HG03025 (cell line): Measurements from ENCODE around the gene MED29.

ENCODE experiments used
- ATAC-seq: cut with Tn5 transposase; IDR thresholded peaks from one replicate; pipeline ENCODE4 v1.9.1; 2021; ENCODE audit warnings: mild to moderate bottlenecking, moderate library complexity; ENCODE audit not compliant: unreplicated experiment, low FRiP score

Gene MED29

DNA sequence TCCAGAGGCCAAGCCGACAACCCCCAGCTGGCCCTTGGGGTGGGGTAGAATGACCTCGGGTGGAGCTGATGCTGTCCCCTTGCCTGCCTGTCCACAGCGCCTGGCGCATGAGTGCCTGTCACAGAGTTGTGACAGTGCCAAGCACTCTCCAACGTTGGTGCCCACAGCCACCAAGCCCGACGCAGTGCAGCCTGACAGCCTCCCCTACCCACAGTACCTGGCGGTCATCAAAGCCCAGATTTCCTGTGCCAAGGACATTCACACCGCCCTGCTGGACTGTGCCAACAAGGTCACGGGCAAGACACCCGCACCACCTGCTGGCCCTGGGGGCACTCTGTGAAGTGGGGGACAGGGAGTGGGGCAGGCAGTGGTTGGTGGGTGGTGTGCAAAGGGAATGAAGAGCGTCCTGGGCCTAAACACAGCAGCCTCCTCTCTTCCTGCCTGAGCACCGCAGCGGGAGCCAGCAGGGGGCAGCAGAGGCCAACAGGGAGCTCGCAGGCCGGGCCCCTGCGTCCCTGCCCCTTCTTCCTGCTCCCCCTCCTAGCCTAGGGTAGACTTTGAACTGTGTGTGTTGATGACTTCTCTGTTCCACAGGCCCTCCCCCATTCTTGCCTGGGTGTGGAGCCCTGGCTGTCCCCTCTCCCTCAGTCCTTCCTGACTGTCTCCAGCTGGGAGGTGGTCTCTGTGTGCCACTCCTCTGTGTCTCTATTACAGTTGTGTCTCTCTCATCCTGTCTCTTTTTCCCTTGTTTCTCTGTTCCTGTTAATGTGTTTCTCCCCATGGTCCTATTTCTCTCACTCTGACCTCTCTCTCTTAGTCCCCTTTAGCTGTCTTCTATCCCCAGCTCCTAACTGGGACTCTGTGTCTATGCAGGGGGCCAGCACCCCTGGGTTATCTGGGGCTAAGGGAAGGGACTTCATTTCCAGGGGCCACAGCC is 6.5 kb downstream of the MED29 start:
- no peak for ATAC-seq

DNA sequence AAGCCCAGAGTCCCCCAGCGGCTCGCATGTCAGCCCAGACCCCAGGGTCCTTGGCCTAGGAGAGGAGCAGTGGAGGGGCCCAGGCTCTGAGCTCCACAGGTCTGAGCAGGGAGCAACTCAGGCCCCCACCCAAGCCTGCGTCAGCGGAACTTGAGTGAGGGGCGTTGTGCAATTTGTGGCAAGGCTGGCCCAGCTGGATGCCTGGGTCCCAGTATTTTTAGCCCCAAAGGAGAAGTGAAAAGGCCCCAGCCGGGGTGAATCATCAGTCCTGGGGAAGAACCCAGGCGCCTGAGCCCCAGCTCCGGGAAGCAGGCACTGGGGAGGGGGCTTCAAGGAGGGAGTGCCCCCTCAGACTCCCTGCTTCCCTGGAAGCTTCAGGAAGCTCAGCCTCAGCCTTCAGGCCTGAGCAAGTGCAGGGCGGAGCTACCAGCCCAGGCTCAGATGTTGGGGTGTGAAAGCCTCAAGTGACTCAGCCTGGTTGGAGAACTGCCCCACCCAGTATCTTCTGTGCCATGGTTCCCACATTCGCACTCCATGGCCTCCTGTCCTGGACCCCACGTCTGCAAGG is 7.2 kb downstream of the MED29 start:
- no peak for ATAC-seq

DNA sequence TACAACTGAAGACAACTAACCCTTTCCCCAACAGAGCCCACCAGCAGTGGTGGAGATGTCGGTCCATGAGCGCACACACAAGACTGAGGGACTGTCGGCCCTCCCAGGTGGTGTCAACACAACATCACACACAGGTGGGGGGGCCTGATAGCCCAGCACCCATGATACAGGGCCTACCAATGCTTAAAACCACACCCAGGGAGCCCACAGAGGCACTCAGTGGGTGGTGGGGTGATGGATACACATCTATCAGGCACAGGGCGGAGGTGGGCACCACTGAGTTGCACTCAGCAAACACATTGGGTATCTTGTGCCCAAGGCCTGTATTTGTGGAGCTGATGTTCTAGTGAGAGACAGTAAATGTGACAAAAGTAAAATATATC is 8.5 kb downstream of the MED29 start:
- ATAC-seq: no peak

DNA sequence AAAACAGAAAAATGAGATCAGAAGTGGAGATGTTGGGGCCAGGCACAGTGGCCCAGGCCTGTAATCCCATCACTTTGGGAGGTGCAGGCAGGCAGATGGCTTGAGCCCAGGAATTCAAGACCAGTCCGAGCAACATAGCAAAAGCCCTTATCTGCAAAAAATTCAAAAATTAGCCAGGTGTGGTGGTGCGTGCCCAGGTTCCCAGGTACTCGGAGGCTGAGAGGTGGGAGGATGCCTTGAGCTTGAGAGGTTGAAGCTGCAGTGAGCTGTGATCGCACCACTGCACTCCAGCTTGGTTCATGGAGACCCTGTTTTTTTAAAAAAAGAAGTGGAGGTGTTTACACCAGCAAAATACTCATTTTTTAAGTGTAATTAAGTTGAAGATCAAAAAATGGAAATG is 8.9 kb downstream of the MED29 start:
- ATAC-seq: no peak

DNA sequence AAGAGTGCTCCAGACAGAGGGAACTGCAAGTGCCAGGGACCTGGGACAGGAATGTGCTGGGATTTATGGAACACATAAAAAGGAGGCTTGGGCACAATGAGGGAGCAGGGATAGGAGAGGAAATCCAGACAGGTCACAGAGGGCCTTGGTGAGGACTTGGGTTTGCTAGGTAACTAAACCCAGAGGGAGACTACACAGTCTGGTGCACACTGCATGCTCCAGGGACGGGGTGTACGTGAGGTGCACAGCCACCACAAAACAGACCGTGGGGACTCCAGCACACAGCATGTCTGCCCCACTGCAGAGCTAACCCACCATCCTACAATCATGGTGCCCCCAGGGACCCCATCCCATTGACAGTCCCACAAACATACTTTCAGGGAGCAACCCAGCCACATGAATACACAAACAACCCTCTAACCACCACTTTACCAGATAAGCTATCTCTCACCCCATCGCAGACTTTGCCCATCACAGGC is 9.9 kb downstream of the MED29 start:
- ATAC-seq: no peak

DNA sequence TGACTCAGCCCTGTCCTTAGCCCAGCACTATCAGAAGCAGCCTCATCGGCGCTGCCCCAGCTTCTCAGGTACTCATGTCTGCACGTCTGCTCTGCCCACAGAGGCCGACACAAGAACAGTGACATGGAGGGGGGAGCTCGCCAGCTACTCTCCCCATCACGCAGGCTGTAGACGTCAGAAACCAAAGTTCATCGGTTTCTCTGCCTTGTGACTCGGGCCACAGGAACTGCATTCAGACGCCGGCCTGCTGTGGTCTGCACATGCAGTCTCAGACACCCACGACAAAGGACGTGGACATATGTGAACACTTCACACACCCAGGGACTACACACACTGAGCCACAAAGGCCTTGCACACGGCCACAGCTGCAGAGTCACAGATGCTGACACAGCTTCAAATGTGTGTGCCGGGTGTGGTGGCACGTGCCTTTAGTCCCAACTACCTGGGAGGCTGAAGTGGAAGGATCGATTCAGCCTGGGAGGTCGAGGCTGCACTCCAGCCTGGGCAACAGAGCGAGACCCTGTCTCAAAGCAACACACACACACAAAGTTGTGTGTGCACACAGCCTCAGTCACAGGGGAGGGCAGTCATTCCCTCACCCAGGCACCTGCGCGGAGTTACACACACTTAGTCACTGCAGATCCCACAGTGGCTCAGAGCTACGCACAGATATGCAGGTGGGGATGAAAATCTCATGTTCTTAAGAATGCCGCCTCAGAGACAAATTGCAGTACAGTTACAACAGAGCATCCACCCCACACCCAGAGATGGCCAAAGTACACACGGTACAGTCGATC is 10.6 kb downstream of the MED29 start:
- ATAC-seq: no peak

DNA sequence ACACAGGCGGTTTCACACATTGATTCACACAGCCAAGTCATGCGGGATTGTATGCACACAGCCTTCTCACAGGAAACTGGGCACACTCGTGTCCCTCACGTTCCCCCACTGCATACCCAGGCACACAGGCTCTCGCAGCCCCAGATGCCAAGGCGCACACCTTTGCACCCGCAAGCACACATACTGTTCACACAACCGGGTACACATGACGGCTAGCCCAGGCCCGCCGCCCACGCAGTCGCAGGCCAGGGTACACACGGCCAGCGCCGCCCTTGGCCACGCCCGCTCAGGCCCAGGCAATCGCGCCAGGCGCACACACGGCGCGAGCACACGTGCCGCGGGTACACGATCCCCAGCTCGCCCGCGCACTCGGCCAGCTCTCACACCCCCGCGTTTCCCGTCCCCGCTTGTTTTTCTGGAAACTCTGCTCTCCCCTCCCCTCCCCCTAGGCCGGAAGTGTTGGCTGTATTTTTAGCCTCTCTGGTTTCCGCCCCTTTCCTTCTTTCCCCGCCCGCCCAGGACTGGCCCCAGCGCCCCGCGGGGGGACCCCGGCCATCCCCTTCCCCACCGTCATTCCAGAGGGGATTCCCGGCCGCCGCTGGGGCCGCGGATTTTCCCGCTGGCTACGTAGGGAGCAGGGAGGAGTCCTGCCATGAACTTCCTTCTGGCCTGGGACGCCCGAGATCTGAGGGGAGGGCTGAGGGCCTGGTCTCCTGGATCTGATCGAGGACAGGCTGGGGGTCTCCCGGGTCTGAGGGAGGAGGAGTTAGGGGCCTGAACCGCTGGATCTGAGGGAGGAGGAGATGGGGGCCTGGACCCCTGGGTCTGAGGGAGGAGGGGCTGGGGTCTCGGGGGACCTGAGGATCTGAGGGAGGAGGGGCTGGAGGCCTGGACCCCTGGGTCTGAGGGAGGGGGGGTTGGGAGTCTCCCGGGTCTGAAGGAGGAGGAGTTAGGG is 11.4 kb downstream of the MED29 start:
- peak; percentile 21 for ATAC-seq

DNA sequence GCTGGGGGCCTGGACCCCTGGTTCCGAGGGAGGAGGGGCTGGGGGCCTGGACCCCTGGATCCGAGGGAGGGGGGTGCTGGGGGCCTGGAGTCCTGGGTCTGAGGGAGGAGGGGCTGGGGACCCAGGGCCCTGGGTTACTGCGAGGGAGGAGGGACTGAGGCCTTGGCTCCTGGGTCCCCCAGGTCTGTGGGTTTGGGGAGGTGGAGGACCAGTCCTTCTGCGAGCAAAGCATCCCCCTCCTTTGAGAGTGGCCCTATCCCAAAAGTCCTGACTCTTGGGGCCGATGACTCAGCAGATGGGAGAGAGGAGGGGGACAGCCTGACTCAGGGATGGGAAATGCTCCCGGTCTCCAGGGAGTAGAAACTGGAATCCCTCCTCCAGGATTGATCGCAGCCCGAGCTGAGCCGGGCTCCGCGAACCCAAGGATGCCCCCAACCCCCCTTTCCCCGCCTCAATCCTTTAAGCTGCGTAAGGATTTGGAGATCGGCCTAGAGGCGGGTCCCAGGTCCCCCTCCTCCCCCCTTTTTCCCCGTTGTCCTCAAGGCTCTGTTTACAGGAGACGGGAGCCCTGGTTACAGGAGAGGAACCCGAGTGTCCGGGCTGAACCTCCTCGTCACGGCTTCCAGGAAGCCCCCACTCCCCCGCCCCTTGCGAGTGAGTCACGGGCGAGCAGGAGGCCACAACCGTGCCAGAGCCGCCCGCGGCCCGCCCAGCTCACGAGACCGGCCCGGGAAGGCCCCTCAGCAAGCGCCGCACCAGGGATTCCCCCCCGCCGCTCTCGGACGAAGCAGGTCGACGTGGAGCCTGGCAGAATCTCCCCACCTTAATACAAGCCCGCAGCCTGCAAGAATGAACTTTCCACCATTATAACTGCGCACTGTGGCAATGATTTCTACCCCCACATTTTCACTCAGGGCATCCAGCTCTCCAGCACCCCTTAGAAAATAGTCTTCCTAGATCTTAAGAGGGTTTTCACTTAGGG is 12.4 kb downstream of the MED29 start:
- no peak for ATAC-seq

DNA sequence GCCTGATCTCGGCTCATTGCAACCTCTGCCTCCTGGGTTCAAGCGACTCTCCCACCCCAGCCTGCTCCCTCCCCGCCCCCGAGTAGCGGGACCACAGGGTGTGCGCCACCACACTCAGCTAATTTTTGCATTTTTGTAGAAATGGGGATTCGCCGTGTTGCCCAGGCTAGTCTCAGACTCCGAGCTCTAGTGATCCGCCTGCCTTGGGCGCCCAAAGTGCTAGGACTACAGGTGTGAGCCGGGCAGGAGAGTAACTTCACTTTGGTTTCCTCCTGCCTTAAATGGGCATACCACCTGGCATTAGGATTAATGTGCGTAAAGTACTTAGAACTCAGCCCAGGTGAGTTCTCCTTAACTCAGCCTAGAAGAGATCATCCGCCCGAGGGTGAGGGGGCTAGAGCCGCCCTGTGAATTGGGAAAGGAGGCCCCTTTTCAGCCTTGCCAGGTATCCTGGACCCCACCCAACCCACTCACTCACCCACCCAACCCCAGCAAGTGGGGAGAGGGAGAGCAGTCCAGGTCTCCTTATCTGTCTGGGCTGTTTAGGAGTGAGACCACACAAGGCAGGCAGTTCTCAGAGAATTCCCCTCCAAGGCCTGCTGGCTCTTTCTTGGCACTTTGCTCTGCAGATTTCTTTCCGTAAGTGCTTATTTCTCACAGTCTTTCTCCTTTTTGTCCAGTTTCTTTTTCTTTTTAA is 14.2 kb downstream of the MED29 start:
- ATAC-seq: no peak

DNA sequence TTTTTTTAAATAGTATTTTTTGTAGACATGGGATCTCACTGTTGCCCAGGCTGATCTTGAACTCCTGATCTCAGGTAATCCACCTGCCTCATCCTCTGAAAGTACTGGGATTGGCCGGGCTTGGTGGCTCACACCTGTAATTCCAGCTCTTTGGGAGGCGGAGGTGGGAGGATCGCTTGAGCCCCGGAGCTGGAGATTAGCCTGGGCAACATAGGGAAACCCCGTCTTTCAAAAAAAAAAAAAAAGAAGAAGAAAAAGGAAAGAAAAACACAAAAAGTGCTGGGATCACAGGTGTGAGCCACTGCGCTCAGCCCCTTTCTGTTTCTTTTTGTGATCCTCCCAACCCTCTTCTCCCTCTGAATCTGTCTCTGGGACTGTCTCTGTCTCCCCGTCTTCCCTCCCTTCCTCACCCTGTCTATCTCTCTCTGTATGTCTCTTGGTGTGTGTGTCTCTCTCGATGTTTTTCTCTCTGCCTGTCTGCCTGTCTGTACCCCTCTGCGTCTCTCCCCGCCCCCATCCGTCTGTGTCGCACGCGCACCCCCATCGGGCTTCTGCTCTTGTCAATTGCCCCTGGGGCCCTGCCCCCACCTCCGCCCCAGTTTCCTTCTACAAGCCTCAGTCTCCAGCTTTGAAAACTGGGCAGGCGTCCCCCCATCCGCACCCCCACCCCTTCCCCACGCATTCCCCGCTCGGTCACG is 14.9 kb downstream of the MED29 start:
- ATAC-seq: no peak

DNA sequence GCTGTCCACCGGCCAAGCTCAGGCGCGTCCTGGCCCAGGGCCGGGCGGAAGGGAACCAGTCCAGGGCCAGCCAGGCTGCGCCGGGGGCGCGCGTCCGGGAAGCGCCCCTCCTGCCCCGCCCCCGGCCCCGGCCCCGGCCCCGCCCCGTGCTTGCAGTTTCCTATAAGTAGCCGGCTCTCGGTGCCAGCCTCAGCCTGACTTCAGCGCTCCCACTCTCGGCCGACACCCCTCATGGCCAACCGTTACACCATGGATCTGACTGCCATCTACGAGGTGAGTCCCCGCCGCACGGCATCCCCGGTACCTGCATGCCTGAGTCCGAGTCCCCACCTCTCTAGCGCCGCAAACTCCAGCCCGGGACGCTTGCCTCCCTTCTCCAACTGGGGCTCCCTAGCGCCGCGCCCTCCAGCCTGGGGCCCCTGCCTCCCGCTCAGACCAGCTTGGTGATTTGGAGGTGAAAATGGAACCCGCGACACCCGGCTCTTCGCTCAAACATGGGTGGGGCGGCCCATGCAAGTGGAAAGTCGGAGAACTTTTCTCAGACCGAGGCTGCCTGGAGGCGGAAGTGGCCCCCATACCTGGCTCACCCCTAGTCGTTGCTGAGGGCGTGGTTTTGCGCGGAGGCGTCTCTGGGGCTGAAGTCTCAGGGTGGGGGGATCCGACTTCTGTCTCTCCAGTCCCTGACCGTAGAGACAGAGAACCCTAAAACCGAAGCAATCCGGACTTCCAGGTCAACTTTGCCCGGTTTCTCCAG is 15.7 kb downstream of the MED29 start, which contains the start of gene ZFP36:
ZFP36 (plus strand) TSS at position 192 of the 754 bp plus-strand sequence; CDS start at position 250, 58 bp downstream.
- ATAC-seq: no peak

DNA sequence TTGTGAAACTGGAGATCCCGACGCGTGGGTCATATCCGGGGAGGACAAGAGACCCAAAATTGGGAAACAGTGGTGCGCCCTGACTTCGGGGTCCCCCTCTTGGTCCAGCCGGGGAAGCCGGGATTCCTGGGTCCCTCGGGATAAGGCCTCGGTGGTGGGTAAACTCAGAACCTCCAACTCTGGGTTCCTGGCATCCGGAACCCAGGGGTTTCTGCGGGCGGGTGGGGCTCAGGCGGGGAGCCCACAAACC is 16.2 kb downstream of the MED29 start:
- no peak for ATAC-seq

DNA sequence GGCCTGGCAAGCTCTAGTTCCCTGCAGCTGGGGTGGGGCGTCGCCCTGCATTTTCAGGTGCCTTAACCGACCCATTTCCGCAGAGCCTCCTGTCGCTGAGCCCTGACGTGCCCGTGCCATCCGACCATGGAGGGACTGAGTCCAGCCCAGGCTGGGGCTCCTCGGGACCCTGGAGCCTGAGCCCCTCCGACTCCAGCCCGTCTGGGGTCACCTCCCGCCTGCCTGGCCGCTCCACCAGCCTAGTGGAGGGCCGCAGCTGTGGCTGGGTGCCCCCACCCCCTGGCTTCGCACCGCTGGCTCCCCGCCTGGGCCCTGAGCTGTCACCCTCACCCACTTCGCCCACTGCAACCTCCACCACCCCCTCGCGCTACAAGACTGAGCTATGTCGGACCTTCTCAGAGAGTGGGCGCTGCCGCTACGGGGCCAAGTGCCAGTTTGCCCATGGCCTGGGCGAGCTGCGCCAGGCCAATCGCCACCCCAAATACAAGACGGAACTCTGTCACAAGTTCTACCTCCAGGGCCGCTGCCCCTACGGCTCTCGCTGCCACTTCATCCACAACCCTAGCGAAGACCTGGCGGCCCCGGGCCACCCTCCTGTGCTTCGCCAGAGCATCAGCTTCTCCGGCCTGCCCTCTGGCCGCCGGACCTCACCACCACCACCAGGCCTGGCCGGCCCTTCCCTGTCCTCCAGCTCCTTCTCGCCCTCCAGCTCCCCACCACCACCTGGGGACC is 16.6 kb downstream of the MED29 start:
- no peak for ATAC-seq

DNA sequence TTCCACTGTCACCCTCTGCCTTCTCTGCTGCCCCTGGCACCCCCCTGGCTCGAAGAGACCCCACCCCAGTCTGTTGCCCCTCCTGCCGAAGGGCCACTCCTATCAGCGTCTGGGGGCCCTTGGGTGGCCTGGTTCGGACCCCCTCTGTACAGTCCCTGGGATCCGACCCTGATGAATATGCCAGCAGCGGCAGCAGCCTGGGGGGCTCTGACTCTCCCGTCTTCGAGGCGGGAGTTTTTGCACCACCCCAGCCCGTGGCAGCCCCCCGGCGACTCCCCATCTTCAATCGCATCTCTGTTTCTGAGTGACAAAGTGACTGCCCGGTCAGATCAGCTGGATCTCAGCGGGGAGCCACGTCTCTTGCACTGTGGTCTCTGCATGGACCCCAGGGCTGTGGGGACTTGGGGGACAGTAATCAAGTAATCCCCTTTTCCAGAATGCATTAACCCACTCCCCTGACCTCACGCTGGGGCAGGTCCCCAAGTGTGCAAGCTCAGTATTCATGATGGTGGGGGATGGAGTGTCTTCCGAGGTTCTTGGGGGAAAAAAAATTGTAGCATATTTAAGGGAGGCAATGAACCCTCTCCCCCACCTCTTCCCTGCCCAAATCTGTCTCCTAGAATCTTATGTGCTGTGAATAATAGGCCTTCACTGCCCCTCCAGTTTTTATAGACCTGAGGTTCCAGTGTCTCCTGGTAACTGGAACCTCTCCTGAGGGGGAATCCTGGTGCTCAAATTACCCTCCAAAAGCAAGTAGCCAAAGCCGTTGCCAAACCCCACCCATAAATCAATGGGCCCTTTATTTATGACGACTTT is 17.4 kb downstream of the MED29 start:
- ATAC-seq: no peak

DNA sequence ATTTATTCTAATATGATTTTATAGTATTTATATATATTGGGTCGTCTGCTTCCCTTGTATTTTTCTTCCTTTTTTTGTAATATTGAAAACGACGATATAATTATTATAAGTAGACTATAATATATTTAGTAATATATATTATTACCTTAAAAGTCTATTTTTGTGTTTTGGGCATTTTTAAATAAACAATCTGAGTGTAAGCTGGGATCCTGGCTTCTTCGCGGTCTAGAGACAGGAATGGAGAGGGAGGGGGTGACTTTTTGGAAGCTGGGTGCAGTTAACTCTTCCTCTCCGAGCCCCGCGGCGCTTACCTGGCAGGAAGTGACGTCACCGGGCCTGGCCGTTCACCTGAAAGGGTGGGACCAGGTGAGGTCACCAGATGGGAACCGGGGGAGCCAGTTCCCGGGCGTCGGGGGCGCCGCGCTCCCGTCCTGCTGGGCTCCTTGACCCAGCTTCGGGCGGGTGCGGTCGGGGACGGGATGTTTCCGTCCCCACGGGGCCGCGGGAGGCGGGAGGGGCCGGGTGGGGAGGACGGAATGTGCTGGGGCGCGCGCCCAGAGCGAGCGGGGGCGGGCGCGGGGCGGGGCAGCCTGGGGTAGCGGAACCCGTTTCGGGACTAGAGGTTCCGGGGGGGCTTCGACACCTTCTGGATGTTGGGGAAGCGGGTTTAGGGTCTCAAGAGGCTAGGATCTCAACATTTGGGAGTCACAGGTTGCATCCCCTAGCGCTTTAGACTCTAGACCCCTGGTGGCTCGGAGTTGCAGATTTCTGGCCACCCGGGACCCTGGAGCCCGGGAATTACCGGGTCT is 18.2 kb downstream of the MED29 start:
- ATAC-seq: no peak
